Astrocyte of the cerebellum (primary cell): Measurements from ENCODE around the gene SORL1-AS1.

ENCODE experiments used
- DNase-seq: peaks from one replicate; pipeline ENCODE4 v3.0.0-alpha.2; 2011; ENCODE audit warnings: low read depth
- H3K4me3 ChIP-seq: 2 replicates; pipeline ENCODE4 v1.5.1; 2011; ENCODE audit warnings: mild to moderate bottlenecking, low read depth, low read length, moderate library complexity
- in situ Hi-C: cut with HindIII; loops from 2 replicates; pipeline ENCODE4 v1.10.0; 2017; ENCODE audit warnings: low sequenced_read_pairs
- TF ChIP-seq, protein P1 (sequence below): IDR thresholded peaks from 2 replicates; pipeline ENCODE4 v1.5.1; 2012; ENCODE audit warnings: low read length, low read depth, moderate library complexity, mild to moderate bottlenecking; ENCODE audit errors: missing control alignments

The SORL1-AS1 gene

DNA sequence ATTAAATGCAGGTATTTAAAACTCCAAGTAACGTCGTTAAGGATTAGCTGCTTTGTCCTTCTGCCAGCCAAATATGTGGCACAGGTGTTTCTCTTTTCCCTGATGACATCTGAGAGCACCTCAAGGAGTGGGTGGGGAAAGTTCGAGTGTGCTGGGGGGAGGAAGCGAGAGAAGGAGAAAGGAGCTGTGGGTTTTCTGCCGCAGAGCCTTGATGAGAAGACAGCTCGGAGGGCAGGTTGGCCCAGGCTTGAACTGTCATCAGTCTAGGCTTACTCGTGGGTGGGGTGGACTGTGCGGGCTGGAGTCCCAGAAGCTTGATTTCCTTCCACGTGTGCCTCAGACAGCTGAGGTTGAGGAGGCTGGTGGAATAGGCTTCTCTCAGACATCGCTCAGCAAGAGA, 15.2 kb upstream of the SORL1-AS1 start:
- in situ Hi-C loops: no loop called here
- H3K4me3 ChIP-seq: no peak overlapping the region
- DNase-seq: no peak
- TF ChIP-seq, protein P1, sequence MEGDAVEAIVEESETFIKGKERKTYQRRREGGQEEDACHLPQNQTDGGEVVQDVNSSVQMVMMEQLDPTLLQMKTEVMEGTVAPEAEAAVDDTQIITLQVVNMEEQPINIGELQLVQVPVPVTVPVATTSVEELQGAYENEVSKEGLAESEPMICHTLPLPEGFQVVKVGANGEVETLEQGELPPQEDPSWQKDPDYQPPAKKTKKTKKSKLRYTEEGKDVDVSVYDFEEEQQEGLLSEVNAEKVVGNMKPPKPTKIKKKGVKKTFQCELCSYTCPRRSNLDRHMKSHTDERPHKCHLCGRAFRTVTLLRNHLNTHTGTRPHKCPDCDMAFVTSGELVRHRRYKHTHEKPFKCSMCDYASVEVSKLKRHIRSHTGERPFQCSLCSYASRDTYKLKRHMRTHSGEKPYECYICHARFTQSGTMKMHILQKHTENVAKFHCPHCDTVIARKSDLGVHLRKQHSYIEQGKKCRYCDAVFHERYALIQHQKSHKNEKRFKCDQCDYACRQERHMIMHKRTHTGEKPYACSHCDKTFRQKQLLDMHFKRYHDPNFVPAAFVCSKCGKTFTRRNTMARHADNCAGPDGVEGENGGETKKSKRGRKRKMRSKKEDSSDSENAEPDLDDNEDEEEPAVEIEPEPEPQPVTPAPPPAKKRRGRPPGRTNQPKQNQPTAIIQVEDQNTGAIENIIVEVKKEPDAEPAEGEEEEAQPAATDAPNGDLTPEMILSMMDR: no peak

- no peak for DNase-seq
- in situ Hi-C loops: no loop called here
- TF ChIP-seq, protein P1: no peak
- no peak overlapping the region for H3K4me3 ChIP-seq
Observed at GRCh38 chr11:121467471-121467870, 14.7 kb upstream of the SORL1-AS1 start.

GRCh38 chr11:121466063-121466794, 13.5 kb upstream of the SORL1-AS1 start:
- no peak overlapping the region for H3K4me3 ChIP-seq
- in situ Hi-C loops: no loop called here
- DNase-seq: peak; percentile 84
- TF ChIP-seq, protein P1: no peak

- no peak overlapping the region for H3K4me3 ChIP-seq
- DNase-seq: no peak
- TF ChIP-seq, protein P1: no peak
- in situ Hi-C loops: no loop called here
Observed at GRCh38 chr11:121465709-121466062, 12.9 kb upstream of the SORL1-AS1 start.

DNA sequence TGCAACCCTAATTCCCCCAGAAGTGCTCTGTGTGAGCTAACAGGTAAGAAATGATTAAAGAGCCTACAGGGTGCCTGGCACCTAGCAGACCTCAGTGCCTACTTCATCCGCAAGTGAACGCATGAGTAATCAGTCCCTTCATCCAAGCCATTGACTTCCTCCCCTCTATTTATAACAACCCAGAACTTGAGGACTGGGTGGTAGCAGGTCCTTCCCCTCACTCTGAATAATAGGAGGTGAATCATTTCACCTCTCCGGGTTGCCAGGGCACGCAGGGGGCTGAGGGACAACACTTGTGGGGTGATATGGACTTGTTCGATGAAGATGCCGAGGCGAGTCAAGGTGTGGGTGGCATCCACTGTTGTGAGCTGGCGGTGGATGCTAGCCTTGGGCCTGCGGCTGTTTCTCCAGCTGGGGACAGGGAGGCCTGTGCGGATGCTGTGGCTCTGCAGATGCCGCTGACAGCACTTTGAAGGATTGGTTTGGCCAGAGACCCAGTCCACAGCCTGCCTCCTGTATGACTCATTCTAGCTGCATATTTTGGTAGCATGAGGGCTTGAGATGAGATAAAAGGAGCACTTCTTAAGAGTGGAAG, 11.7 kb upstream of the SORL1-AS1 start:
- DNase-seq: peak; percentile 83
- TF ChIP-seq, protein P1: no peak
- in situ Hi-C loops: no loop called here
- no peak overlapping the region for H3K4me3 ChIP-seq

DNA sequence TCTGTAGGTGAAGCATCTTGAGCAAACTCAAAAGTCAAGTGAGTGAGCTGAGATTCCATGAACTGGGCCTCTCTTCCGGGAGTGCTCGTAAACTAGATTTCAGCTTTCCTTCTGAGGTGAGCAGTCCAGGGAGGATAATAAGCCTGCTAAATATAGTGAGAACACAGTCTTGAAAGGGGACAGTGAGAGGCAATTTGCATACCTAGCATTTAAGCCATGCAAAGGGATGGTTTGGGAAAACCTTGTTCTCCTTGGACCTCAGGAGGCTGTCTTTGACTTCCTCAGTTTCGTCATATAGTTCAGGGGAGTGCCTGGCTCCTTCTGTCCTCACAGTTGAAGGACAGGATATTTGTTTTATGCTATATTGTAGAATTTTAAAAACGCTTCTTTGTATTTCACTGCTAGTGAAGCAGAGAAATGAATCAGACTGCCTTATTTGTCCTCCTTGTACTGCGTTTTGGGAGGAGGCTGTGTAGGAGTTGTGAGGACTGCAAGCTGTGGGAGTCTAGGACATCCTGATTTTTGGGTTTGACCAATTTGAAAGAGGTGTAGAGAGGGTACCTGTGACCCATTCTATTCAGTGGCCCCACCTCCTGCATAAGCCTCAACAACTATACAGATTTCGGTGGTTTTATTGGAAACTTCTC, 11.0 kb upstream of the SORL1-AS1 start:
- in situ Hi-C loops: no loop called here
- no peak overlapping the region for H3K4me3 ChIP-seq
- TF ChIP-seq, protein P1: no peak
- DNase-seq: no peak
